Vagina (tissue), 2 donors: Measurements from ENCODE around the gene LHPP. TPM values are rescaled to one million over a fixed set of nuclear protein-coding genes. Genes with fewer than 3 reads are reported as not detected.

Experiments
- DNase-seq, 2 donors: peaks; one replicate each; pipeline ENCODE4 v3.0.0-alpha.2; 2017; ENCODE audit errors: extremely low spot score in 2 of 2
- H3K27ac ChIP-seq: fragments of 200-600 bp; sonication (generic); one replicate; pipeline ENCODE4 v1.5.1; 2019
- H3K27me3 ChIP-seq: fragments of 200-600 bp; sonication (generic); one replicate; pipeline ENCODE4 v1.5.1; 2019
- H3K36me3 ChIP-seq, 2 donors: fragments of 200-600 bp; sonication (generic); one replicate each; pipeline ENCODE4 v1.5.1; 2017 to 2019
- H3K4me1 ChIP-seq: fragments of 200-600 bp; sonication (generic); one replicate; pipeline ENCODE4 v1.5.1; 2019
- H3K4me3 ChIP-seq, 2 donors: fragments of 200-600 bp; sonication (generic); 1 replicate in 1 of 2; 2 replicates in 1 of 2; pipeline ENCODE4 v1.5.1; 2016 to 2019
- H3K9me3 ChIP-seq: fragments of 200-600 bp; sonication (generic); one replicate; pipeline ENCODE4 v1.5.1; 2019
- POLR2A ChIP-seq, 2 donors: fragments of 450-650 bp; IDR thresholded peaks; one replicate each; pipeline ENCODE4 v1.6.1; 2017; ENCODE audit warnings: antibody characterized with exemption in 2 of 2, mild to moderate bottlenecking in 2 of 2, moderate library complexity in 2 of 2
- POLR2AphosphoS5 ChIP-seq, 2 donors: sonication (generic); formaldehyde crosslinking; IDR thresholded peaks; one replicate each; pipeline ENCODE4 v1.9.0; 2017; ENCODE audit warnings: antibody characterized with exemption in 2 of 2, mild to moderate bottlenecking in 2 of 2, low read depth in 1 of 2; ENCODE audit not compliant: insufficient read depth in 1 of 2
- intact Hi-C: fragments of 100-400 bp; cut with DNase I; formaldehyde crosslinking; loops from one replicate; pipeline ENCODE4 v1.15.1; 2023
- total RNA-seq: library from RNA; depleted of rRNA; stranded (reverse); fragments of >200 nt; gene quantifications from one replicate; pipeline ENCODE4 v1.2.3, GENCODE V29; 2016
- TF ChIP-seq, protein P1 (sequence below), 3 experiments: fragments of 450-650 bp in 2 of 3; fragments of 200-600 bp in 1 of 3; sonication (generic) in 1 of 3; IDR thresholded peaks; one replicate each; pipeline ENCODE4 v1.5.1; 2017 to 2019; ENCODE audit warnings: antibody characterized with exemption in 3 of 3, mild to moderate bottlenecking in 2 of 3, moderate library complexity in 2 of 3

The LHPP gene
- total RNA-seq, 1 donor from 2014 or later: 20.1 TPM

DNA sequence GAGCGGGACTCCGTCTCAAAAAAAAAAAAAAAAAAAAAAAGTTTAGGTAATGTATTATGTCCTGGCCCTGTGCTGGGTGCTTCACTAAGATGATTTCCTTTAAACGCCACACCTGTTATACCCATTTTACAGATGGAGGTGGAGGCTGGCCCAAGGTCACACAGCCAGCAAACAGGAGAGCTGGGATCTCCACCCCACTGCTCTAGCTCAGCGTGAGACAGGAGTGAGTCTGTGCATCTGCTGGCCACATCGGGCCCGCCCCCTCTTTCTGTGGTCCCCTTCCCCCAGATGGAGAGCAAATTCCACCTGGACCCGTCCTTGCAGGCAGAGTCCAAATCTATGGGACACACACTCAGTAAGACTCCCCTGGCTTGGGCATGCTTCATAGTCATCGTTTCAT, 51.0 kb downstream of the LHPP start:
- Histone ChIP-seq H3K4me1 (no peaks in the 10 kb centered on the region), H3K36me3 (no peaks in the 10 kb centered on the region), H3K4me3 (no peak overlapping the region), H3K27me3 (no peaks in the 10 kb centered on the region), H3K27ac (no peak overlapping the region), H3K9me3 (no peaks in the 10 kb centered on the region)
- no peak for DNase-seq
- TF ChIP-seq POLR2AphosphoS5 (IDR thresholded peaks at IDR 0.05; ENCODE audit: insufficient read depth in 1 of 2, low read depth in 1 of 2) (no peak), POLR2A (IDR thresholded peaks at IDR 0.05) (no peak)
- TF ChIP-seq, protein P1, sequence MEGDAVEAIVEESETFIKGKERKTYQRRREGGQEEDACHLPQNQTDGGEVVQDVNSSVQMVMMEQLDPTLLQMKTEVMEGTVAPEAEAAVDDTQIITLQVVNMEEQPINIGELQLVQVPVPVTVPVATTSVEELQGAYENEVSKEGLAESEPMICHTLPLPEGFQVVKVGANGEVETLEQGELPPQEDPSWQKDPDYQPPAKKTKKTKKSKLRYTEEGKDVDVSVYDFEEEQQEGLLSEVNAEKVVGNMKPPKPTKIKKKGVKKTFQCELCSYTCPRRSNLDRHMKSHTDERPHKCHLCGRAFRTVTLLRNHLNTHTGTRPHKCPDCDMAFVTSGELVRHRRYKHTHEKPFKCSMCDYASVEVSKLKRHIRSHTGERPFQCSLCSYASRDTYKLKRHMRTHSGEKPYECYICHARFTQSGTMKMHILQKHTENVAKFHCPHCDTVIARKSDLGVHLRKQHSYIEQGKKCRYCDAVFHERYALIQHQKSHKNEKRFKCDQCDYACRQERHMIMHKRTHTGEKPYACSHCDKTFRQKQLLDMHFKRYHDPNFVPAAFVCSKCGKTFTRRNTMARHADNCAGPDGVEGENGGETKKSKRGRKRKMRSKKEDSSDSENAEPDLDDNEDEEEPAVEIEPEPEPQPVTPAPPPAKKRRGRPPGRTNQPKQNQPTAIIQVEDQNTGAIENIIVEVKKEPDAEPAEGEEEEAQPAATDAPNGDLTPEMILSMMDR (IDR thresholded peaks at IDR 0.05): no peak
- intact Hi-C loops: no loop called here

GRCh38 chr10:124515244-124515970, 53.8 kb downstream of the LHPP start:
- no peak overlapping the region for H3K27ac ChIP-seq
- no peak for DNase-seq
- no peaks in the 10 kb centered on the region for H3K27me3 ChIP-seq
- H3K36me3 ChIP-seq: no peaks in the 10 kb centered on the region
- TF ChIP-seq POLR2A (IDR thresholded peaks at IDR 0.05): no peak
- no peak for TF ChIP-seq POLR2AphosphoS5 (IDR thresholded peaks at IDR 0.05; ENCODE audit: insufficient read depth in 1 of 2, low read depth in 1 of 2)
- TF ChIP-seq, protein P1 (IDR thresholded peaks at IDR 0.05): no peak
- H3K4me1 ChIP-seq: no peaks in the 10 kb centered on the region
- H3K9me3 ChIP-seq: no peaks in the 10 kb centered on the region
- intact Hi-C loops: no loop called here
- no peak overlapping the region for H3K4me3 ChIP-seq

DNA sequence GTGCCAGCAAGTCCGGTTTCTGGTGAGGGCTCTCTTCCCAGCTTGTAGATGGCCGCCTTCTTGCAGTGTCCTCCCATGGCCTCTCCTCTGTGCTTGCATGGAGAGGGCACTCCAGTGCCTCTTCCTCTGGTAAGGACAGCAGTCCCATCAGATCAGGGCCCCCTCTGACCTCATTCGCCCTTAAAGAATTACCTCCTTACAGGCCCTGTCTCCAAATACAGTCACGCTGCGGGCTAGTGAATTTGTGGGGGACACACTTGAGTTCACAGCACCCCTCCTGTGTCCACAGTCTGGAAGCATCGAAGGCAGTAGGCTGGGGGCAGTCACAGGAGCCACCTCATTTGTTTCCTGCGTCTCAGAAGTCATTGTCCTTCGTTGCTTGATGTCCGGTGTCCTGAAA, 54.6 kb downstream of the LHPP start:
- DNase-seq: no peak
- intact Hi-C loops: no loop called here
- TF ChIP-seq, protein P1 (IDR thresholded peaks at IDR 0.05): no peak
- no peaks in the 10 kb centered on the region for H3K9me3 ChIP-seq
- no peak overlapping the region for H3K4me3 ChIP-seq
- H3K4me1 ChIP-seq: no peaks in the 10 kb centered on the region
- H3K27ac ChIP-seq: no peak overlapping the region
- H3K36me3 ChIP-seq: no peaks in the 10 kb centered on the region
- no peaks in the 10 kb centered on the region for H3K27me3 ChIP-seq

- TF ChIP-seq, protein P1 (IDR thresholded peaks at IDR 0.05): no peak
- no peak for TF ChIP-seq POLR2A (IDR thresholded peaks at IDR 0.05)
- no peak for TF ChIP-seq POLR2AphosphoS5 (IDR thresholded peaks at IDR 0.05; ENCODE audit: insufficient read depth in 1 of 2, low read depth in 1 of 2)
- H3K4me3 ChIP-seq: no peak overlapping the region
- no peaks in the 10 kb centered on the region for H3K9me3 ChIP-seq
- no peaks in the 10 kb centered on the region for H3K36me3 ChIP-seq
- no peak for DNase-seq
- H3K27ac ChIP-seq: no peak overlapping the region
- no peaks in the 10 kb centered on the region for H3K27me3 ChIP-seq
- H3K4me1 ChIP-seq: no peaks in the 10 kb centered on the region
- intact Hi-C loops: no loop called here
These were observed 55.2 kb downstream of the LHPP start for GRCh38 chr10:124516746-124517397.

DNA sequence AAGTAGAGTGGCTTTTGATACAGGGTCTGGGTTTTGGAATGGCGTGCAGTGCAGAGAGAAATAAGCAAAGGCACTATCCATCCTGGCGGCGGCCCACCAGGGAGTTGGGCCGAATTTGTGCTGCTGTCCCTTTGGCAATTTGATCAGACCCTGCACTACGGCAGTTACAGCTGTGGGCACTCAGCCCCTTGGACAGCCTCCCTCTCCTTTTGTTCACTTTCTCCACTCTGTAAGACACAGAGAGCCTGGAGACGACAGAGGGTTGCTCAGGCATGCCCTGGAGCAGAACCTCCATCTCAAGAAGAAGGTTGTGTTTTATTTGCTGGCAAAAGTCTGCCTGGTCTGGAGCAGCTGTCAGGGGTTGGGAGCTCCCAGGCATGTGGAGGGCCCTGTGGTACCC, 55.8 kb downstream of the LHPP start:
- no peaks in the 10 kb centered on the region for H3K36me3 ChIP-seq
- no peak for TF ChIP-seq POLR2A (IDR thresholded peaks at IDR 0.05)
- TF ChIP-seq, protein P1 (IDR thresholded peaks at IDR 0.05): no peak
- TF ChIP-seq POLR2AphosphoS5 (IDR thresholded peaks at IDR 0.05; ENCODE audit: insufficient read depth in 1 of 2, low read depth in 1 of 2): no peak
- peaks cover 5% of the 10 kb centered on the region for H3K4me1 ChIP-seq
- no peak overlapping the region for H3K27ac ChIP-seq
- intact Hi-C loops: no loop called here
- no peak for DNase-seq
- no peaks in the 10 kb centered on the region for H3K27me3 ChIP-seq
- H3K4me3 ChIP-seq: no peak overlapping the region
- H3K9me3 ChIP-seq: no peaks in the 10 kb centered on the region
